ENCODE data around the gene EGFL8.
"Not testable (repeated sequence)": the region's sequence is repeated elsewhere in the genome, so short reads cannot be mapped to it uniquely, and the experiment has no call there.

DNA sequence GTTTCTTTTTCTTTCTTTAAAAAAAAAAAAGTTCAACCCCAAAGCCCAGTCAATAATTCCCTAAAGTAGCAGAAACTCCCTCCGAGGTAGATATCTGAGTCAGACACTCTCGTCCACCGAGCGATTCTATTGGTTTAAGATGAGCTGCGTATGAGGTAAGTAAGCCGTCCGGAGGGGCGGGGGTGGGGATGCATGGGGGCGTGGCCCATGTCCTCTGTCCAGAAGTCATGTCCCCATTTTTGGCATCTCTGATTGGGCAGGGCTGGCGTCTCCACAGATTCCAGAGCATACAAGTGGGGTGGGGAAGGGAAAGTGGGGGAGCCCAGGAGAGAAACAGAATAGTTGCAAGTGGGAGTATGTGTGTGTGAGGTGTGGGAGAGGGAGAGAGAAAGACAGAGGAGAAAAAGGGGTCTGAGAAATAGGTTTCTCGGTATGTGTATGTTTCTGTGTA, 21.3 kb downstream of the EGFL8 start:
- TF ChIP-seq, protein P1, sequence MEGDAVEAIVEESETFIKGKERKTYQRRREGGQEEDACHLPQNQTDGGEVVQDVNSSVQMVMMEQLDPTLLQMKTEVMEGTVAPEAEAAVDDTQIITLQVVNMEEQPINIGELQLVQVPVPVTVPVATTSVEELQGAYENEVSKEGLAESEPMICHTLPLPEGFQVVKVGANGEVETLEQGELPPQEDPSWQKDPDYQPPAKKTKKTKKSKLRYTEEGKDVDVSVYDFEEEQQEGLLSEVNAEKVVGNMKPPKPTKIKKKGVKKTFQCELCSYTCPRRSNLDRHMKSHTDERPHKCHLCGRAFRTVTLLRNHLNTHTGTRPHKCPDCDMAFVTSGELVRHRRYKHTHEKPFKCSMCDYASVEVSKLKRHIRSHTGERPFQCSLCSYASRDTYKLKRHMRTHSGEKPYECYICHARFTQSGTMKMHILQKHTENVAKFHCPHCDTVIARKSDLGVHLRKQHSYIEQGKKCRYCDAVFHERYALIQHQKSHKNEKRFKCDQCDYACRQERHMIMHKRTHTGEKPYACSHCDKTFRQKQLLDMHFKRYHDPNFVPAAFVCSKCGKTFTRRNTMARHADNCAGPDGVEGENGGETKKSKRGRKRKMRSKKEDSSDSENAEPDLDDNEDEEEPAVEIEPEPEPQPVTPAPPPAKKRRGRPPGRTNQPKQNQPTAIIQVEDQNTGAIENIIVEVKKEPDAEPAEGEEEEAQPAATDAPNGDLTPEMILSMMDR (IDR thresholded peaks at IDR 0.05) = not testable (repeated sequence)
- peak in 1 of 2 donors; percentile 24 for TF ChIP-seq POLR2A (IDR thresholded peaks at IDR 0.05)

Data from tibial nerve (tissue), 3 donors.